Uterus (tissue), 2 donors: Measurements from ENCODE around the gene CDK4.

ENCODE experiments used
- CTCF ChIP-seq, 4 experiments: fragments of 200-600 bp in 2 of 4; fragments of 450-650 bp in 2 of 4; sonication (generic) in 2 of 4; IDR thresholded peaks; one replicate each; pipeline ENCODE4 v1.5.1; 2016 to 2019; ENCODE audit warnings: antibody characterized with exemption in 4 of 4, mild to moderate bottlenecking in 2 of 4, moderate library complexity in 1 of 4
- POLR2A ChIP-seq, 2 donors: fragments of 450-650 bp; IDR thresholded peaks; one replicate each; pipeline ENCODE4 v1.6.1; 2016; ENCODE audit warnings: antibody characterized with exemption in 2 of 2, mild to moderate bottlenecking in 1 of 2, moderate library complexity in 1 of 2

- no peak for TF ChIP-seq POLR2A (IDR thresholded peaks at IDR 0.05)
- no peak for TF ChIP-seq CTCF (IDR thresholded peaks at IDR 0.05)
Observed at GRCh38 chr12:57781801-57782200, 29.7 kb upstream of the CDK4 start.
